CD4-positive, alpha-beta T cell treated with Interleukin-15 for 1 hour (primary cell): ENCODE measurements around the gene ANKRD34A.

Experiments used
- DNase-seq: peaks from one replicate; pipeline ENCODE4 v3.0.0-alpha.2; 2020

Gene ANKRD34A

GRCh38 chr1:145965119-145965744 lies 857 bp upstream of the ANKRD34A start:
- DNase-seq: no peak

DNA sequence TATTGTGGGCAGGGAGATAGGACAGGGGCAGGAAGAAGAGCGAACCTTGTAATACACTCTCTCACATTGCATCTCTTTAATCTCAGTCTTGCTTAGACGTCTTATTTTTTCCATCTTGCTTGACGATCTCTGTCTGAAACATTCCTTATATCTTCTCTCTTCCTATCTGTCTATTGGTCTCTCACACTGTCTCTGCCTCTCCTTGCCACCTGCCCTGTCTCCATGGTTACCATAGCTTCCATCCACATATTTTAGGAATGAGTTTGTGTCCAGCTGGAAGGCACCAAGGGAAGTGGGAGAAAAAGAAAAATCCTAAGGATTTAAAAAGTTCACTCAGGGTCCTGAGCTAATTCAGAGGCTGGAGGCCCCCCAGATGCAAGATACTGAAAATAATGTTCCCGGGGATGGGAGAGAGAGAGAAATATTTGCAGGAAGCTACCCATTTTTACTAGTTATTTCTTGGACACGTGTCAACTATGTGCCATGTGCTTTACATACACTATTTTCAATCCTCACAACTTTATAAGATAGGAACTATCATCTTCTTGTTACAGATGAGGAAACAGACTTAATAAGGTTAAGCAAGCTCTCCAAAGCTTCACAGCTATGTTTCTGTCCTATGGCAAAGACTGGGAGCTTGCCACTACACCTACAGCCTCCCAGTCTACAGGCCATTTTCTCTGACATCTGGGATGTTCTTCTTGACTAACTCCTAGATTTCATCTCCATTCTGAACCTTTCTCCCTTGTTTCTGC lies 933 bp downstream of the ANKRD34A start:
- DNase-seq: no peak

GRCh38 chr1:145962157-145963102 lies 1.9 kb downstream of the ANKRD34A start:
- DNase-seq: no peak

- no peak for DNase-seq
These were observed 2.8 kb downstream of the ANKRD34A start for GRCh38 chr1:145961425-145962156.

- DNase-seq: no peak
These were observed 3.3 kb downstream of the ANKRD34A start for GRCh38 chr1:145961109-145961424.

- DNase-seq: peak; percentile 52
These were observed 3.8 kb downstream of the ANKRD34A start for GRCh38 chr1:145960468-145961108.

GRCh38 chr1:145959957-145960467 lies 4.4 kb downstream of the ANKRD34A start:
- no peak for DNase-seq

- no peak for DNase-seq
These were observed 5.0 kb downstream of the ANKRD34A start for GRCh38 chr1:145959333-145959732.

DNA sequence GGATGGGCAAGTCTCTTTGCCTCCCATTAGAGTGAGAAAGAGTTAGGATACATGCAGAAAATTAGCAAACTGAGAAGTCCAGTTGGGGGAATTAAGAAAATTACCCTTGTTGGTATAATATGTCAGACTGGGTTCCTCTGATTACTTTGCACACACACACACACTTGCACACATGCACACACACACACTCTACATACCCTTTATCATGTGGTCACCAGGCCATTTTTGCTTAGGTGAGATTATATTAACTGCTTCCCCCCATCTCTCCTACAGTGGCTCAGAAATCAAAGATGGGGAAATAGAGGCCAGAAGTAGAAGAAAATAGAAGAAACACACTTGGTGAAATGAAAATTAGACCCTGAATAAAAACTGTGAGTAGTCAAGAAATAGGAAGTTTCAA lies 5.6 kb downstream of the ANKRD34A start:
- DNase-seq: no peak

DNA sequence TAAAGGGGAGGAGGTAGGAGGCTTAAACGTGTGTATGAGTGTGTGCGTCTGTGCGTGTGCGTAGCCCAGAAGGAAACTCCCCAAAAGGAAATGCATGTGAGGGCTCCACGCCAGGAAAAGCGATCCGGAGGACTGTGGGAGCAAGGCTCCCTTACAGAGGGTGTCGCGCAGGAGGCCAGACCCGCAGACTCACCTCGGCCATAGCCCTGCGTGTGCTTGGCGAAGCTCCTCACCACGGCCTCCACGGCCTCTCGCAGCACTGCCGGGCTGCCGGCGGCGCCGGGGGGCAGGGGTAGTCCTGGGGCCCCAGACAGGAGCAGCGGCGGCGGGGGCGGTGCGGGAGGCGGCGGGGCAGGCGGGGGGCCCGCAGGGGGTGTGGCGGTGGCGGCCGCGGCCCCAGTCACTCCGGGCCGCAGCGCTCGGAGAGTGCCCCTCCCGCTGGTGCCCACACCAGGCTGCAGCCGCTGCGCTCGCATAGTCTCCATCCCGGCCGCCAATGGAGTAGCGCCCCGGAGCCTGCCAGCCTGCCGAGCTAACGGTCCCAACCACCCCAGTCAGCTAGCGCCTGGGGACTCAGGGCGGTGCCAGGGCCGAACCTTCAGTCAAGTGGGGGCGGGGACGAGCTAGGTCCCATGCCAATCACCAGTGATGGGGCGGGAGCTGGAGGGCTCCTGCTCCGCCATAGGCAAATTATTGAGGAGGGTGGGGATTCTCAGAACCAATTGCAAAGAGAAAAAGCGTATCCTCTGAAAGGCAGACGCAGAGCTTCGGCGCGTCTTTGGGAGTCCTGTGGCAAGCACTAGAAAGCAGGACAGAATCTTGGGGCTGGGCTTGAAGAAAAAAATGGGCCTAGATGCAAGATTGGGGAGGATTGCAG lies 6.7 kb downstream of the ANKRD34A start, which contains the start of gene LIX1L:
TSS of gene LIX1L (minus strand) at position 575 of the 877 bp plus-strand sequence. CDS start at position 485, 90 bp downstream.
- peak; percentile 94 for DNase-seq

- no peak for DNase-seq
These were observed 7.5 kb downstream of the ANKRD34A start for GRCh38 chr1:145956781-145957442.

DNA sequence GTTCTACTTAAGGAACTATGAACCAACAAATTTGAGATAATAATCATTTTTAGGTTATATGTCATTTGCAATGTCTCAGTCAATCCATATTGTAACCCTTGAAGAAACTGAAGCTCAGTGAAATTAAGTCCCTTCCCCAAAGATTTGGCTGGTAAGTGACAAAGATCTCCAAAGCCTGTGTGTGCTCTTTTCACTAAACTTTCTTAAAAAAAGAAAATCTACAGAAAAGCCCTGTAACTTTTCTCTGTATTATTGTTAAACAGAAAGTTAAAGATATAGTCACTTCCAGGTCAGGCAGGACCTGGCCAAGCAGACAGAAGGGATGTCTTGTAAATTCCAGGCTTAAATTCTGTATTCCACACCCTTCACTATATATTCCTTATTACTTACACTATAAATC lies 8.0 kb downstream of the ANKRD34A start:
- DNase-seq: no peak

DNA sequence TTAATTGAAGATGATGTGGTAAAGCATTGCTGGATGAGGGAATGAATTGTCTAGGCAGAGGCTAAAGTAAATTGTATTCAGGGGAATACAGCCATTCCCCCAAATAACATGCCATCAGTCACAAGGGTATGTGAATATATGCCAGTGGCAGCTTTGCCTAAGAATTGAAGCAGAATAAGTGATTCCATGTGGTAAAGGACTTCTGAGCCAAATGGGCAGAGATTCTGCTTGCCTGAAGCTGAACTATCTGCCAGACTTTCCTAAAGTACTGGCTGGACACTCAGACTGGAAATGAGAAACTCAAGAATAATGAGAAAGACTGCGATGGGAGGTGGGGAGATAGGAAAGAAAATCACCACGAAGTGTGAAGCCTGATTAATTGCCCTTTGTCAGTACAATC lies 8.9 kb downstream of the ANKRD34A start:
- DNase-seq: no peak

- no peak for DNase-seq
These were observed 10.5 kb downstream of the ANKRD34A start for GRCh38 chr1:145953861-145954260.

GRCh38 chr1:145952903-145953302 lies 11.5 kb downstream of the ANKRD34A start:
- DNase-seq: no peak

GRCh38 chr1:145951526-145951925 lies 12.8 kb downstream of the ANKRD34A start:
- DNase-seq: no peak

DNA sequence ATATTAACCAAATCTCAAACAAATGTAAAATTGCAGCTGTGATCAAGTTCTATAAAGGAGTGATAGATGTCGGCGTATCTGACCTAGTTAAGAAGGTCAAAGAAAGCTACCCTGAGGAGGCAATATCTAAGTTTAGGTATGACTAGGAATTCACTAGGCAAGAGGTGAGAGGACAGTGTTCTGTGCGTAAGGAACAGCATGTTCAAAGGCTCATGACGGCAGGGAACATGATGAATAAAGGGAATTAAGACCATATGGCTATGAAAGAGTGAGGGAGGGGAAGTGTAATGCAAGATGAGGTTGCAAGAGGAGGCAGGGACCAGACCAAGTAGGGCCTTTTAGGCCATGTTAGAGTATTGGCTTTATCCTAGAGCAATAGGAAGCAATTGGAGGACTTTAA lies 15.2 kb downstream of the ANKRD34A start:
- DNase-seq: no peak

- no peak for DNase-seq
These were observed 16.8 kb downstream of the ANKRD34A start for GRCh38 chr1:145947551-145947950.

GRCh38 chr1:145946477-145946986 lies 17.8 kb downstream of the ANKRD34A start:
- DNase-seq: no peak

GRCh38 chr1:145944532-145944931 lies 19.8 kb downstream of the ANKRD34A start:
- no peak for DNase-seq
